Mesenchymal stem cell (in vitro differentiated cells and primary cell): ENCODE data around the gene FBXW12.

ENCODE experiments used
- DNase-seq: peaks from one replicate; pipeline ENCODE4 v3.0.0-alpha.2; 2013
- H2AFZ ChIP-seq: one replicate; pipeline ENCODE4 v1.6.1; 2013; ENCODE audit warnings: low read depth, mild to moderate bottlenecking, control low read depth, inconsistent platforms, low read length, moderate library complexity
- H2AK5ac ChIP-seq: 2 replicates; pipeline ENCODE4 v1.6.1; 2013; ENCODE audit warnings: low read length, moderate library complexity, mild to moderate bottlenecking, inconsistent platforms; ENCODE audit not compliant: severe bottlenecking
- H2BK120ac ChIP-seq: one replicate; pipeline ENCODE4 v1.6.1; 2013; ENCODE audit warnings: low read depth, mild to moderate bottlenecking, inconsistent platforms, low read length, moderate library complexity
- H2BK12ac ChIP-seq, 2 experiments: one replicate each; pipeline ENCODE4 v1.6.1; 2013; ENCODE audit warnings: inconsistent platforms in 2 of 2, low read length in 2 of 2, mild to moderate bottlenecking in 2 of 2, moderate library complexity in 2 of 2, control low read depth in 1 of 2
- H2BK15ac ChIP-seq: one replicate; pipeline ENCODE4 v1.6.1; 2013; ENCODE audit warnings: mild to moderate bottlenecking, low read depth, inconsistent platforms; ENCODE audit not compliant: poor library complexity, severe bottlenecking
- H2BK5ac ChIP-seq: 2 replicates; pipeline ENCODE4 v1.6.1; 2013; ENCODE audit warnings: low read depth, mild to moderate bottlenecking, low read length, control low read depth, inconsistent platforms; ENCODE audit not compliant: poor library complexity, severe bottlenecking
- H3K14ac ChIP-seq, 2 experiments: one replicate each; pipeline ENCODE4 v1.6.1; 2013; ENCODE audit warnings: inconsistent platforms in 2 of 2, low read length in 2 of 2, control low read depth in 1 of 2, mild to moderate bottlenecking in 1 of 2, moderate library complexity in 1 of 2
- H3K18ac ChIP-seq, 2 experiments: one replicate each; pipeline ENCODE4 v1.6.1; 2013; ENCODE audit warnings: inconsistent platforms in 2 of 2, low read length in 2 of 2, control low read depth in 1 of 2, low read depth in 1 of 2, mild to moderate bottlenecking in 1 of 2
- H3K23ac ChIP-seq, 2 experiments: one replicate each; pipeline ENCODE4 v1.6.1; 2013; ENCODE audit warnings: inconsistent platforms in 2 of 2, low read length in 2 of 2, mild to moderate bottlenecking in 2 of 2, moderate library complexity in 2 of 2, control low read depth in 1 of 2
- H3K27ac ChIP-seq: 2 replicates; pipeline ENCODE4 v1.5.1; 2013; ENCODE audit warnings: mild to moderate bottlenecking, moderate library complexity, low read length, control low read depth, inconsistent platforms; ENCODE audit not compliant: poor library complexity, severe bottlenecking
- H3K27me3 ChIP-seq, 2 experiments: 2 replicates each; pipeline versions ENCODE4 v1.6.1 to v1.7.0; 2013; ENCODE audit warnings: low read length in 2 of 2, mild to moderate bottlenecking in 2 of 2, moderate library complexity in 2 of 2, control low read depth in 1 of 2, inconsistent platforms in 1 of 2; ENCODE audit not compliant: control insufficient read depth in 1 of 2, insufficient read depth in 1 of 2
- H3K36me3 ChIP-seq, 2 experiments: 2 replicates each; pipeline versions ENCODE4 v1.6.1 to v1.7.0; 2013; ENCODE audit warnings: low read length in 2 of 2, control low read depth in 1 of 2, inconsistent platforms in 1 of 2, low read depth in 1 of 2, mild to moderate bottlenecking in 1 of 2; ENCODE audit not compliant: insufficient read depth in 2 of 2, control insufficient read depth in 1 of 2
- H3K4ac ChIP-seq, 2 experiments: one replicate each; pipeline ENCODE4 v1.6.1; 2013; ENCODE audit warnings: inconsistent platforms in 2 of 2, low read length in 2 of 2, mild to moderate bottlenecking in 2 of 2, moderate library complexity in 2 of 2, control low read depth in 1 of 2, low read depth in 1 of 2
- H3K4me1 ChIP-seq: 2 replicates; pipeline ENCODE4 v1.6.1; 2013; ENCODE audit warnings: low read depth, low read length, control low read depth; ENCODE audit not compliant: control insufficient read depth, insufficient read depth
- H3K4me2 ChIP-seq: 2 replicates; pipeline ENCODE4 v1.6.1; 2013; ENCODE audit warnings: low read length, mild to moderate bottlenecking, inconsistent platforms; ENCODE audit not compliant: poor library complexity, severe bottlenecking
- H3K4me3 ChIP-seq, 2 experiments: 2 replicates each; pipeline versions ENCODE4 v1.5.1 to v1.7.0; 2013; ENCODE audit warnings: low read length in 2 of 2, mild to moderate bottlenecking in 2 of 2, control low read depth in 1 of 2, low read depth in 1 of 2; ENCODE audit not compliant: insufficient read depth in 1 of 2
- H3K79me1 ChIP-seq: replicated peaks from 2 replicates; pipeline ENCODE4 v1.6.1; 2013; ENCODE audit warnings: mild to moderate bottlenecking, control low read depth, low read length, inconsistent platforms; ENCODE audit not compliant: poor library complexity, severe bottlenecking
- H3K9ac ChIP-seq: 2 replicates; pipeline ENCODE4 v1.7.0; 2013; ENCODE audit warnings: mild to moderate bottlenecking, low read length, moderate library complexity
- H3K9me3 ChIP-seq: 2 replicates; pipeline ENCODE4 v1.7.0; 2013; ENCODE audit warnings: mild to moderate bottlenecking, low read length; ENCODE audit not compliant: control insufficient read depth
- H4K8ac ChIP-seq: one replicate; pipeline ENCODE4 v1.6.1; 2013; ENCODE audit warnings: inconsistent platforms, mild to moderate bottlenecking, low read length, moderate library complexity
- H4K91ac ChIP-seq: one replicate; pipeline ENCODE4 v1.6.1; 2013; ENCODE audit warnings: mild to moderate bottlenecking, low read length, inconsistent platforms
- WGBS: methylation state at CpG from one replicate; pipeline ENCODE4 v1.1.7; 2013; ENCODE audit warnings: mixed read lengths; 5-methylcytosine and 5-hydroxymethylcytosine counted together

FBXW12 gene

DNA sequence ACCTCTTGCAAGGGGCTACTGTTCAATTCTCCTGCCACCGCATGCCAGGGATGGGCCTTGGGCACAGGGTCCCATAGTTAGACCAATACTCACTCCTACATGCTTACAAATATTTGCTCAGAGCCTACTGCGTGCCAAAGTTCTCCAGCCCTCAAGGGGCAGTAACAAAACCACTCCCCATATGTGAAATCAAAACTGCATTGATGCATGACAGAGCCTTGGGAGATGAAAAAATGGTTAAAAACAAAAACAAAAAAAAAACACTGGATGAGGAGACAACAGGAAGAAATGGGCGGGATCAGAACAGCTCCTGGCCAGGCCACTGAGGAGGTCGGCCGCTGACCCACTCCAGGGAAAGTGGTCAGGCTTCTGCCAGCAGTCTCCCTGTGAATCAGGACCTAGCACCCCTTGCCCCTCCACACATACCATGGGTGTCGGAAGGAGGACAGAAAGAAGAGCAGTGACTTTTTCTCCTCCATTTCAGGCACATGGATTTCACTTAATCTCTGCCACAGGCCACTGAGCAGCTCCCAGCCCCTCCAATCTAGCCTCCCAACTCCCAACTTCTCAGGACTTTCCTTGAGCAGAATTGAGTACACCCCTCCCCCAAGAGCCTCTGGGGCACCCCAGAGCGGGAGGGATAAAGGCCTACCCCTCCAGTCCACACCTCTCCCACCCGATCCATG, 55.1 kb downstream of the FBXW12 start:
- Histone ChIP-seq H2BK5ac (no peak overlapping the region), H2AFZ (no peak overlapping the region), H3K9me3 (no peaks in the 10 kb centered on the region), H3K4me3 (peak overlapping the region in 1 of 2 experiments; percentile 79), H3K36me3 (peaks cover 5 to 40% of the 10 kb centered on the region in 2 experiments), H3K14ac (no peak overlapping the region), H3K23ac (no peak overlapping the region), H3K18ac (no peak overlapping the region), H2BK120ac (no peak overlapping the region), H4K8ac (no peak overlapping the region), H3K4ac (peak overlapping the region in 1 of 2 experiments; percentile 42), H3K79me1 (peaks cover 49% of the 10 kb centered on the region), H3K27ac (no peak overlapping the region), H2BK15ac (no peak overlapping the region), H3K27me3 (no peaks in the 10 kb centered on the region), H3K9ac (peak overlapping the region; percentile 80), H3K4me2 (no peak overlapping the region), H2AK5ac (no peak overlapping the region), H2BK12ac (no peak overlapping the region), H4K91ac (no peak overlapping the region), H3K4me1 (peaks cover 54% of the 10 kb centered on the region)
- WGBS: 85% methylated on average over 7 of the region's 8 CpGs
- DNase-seq: no peak

DNA sequence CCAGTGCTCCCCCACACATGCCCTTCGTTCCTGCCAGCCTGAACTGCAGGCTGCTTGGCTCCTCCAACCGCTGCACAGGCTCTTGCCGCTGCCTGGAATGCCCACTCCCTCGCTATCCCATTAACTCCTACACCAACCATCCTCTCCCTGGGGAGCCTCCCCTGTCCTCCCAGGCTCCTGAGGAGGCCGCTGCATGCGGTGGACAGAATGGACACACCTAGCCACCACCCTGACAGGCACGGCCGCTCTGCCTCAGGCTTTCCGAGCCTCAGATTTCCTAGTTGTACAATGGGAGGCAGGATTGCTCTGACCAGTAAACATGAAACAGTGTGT, 55.6 kb downstream of the FBXW12 start:
- Histone ChIP-seq H3K79me1 (peaks cover 44% of the 10 kb centered on the region), H2AFZ (no peak overlapping the region), H3K4me3 (peak overlapping the region in 1 of 2 experiments; percentile 79), H3K36me3 (peaks cover 10 to 40% of the 10 kb centered on the region in 2 experiments), H4K8ac (no peak overlapping the region), H2BK12ac (no peak overlapping the region), H3K23ac (no peak overlapping the region), H3K4ac (peak overlapping the region in 1 of 2 experiments; percentile 42), H2AK5ac (peak overlapping the region; percentile 18), H3K4me2 (no peak overlapping the region), H2BK15ac (no peak overlapping the region), H3K27me3 (no peaks in the 10 kb centered on the region), H3K14ac (no peak overlapping the region), H3K27ac (no peak overlapping the region), H3K18ac (no peak overlapping the region), H2BK5ac (no peak overlapping the region), H3K4me1 (peaks cover 58% of the 10 kb centered on the region), H2BK120ac (no peak overlapping the region), H3K9ac (peak overlapping the region; percentile 80), H3K9me3 (no peaks in the 10 kb centered on the region), H4K91ac (no peak overlapping the region)
- DNase-seq: no peak
- 90% methylated on average over 9 of the region's 9 CpGs for WGBS

- H3K27me3 ChIP-seq: no peaks in the 10 kb centered on the region
- peak overlapping the region; percentile 18 for H2AK5ac ChIP-seq
- peak overlapping the region; percentile 0 for H2BK5ac ChIP-seq
- H3K18ac ChIP-seq: no peak overlapping the region
- WGBS: 67% methylated on average over 7 of the region's 7 CpGs
- H3K9me3 ChIP-seq: no peaks in the 10 kb centered on the region
- H3K4ac ChIP-seq: no peak overlapping the region
- H3K4me2 ChIP-seq: peak overlapping the region; percentile 86
- no peak overlapping the region for H4K91ac ChIP-seq
- DNase-seq: no peak
- H3K36me3 ChIP-seq: peaks cover 15 to 40% of the 10 kb centered on the region in 2 experiments
- no peak overlapping the region for H2BK120ac ChIP-seq
- H2BK15ac ChIP-seq: no peak overlapping the region
- peak overlapping the region; percentile 55 for H3K27ac ChIP-seq
- H2BK12ac ChIP-seq: no peak overlapping the region
- H3K4me1 ChIP-seq: peaks cover 61% of the 10 kb centered on the region
- H3K23ac ChIP-seq: no peak overlapping the region
- no peak overlapping the region for H2AFZ ChIP-seq
- peaks cover 42% of the 10 kb centered on the region for H3K79me1 ChIP-seq
- H3K9ac ChIP-seq: peak overlapping the region; percentile 80
- peak overlapping the region; percentile 72 to 79 for H3K4me3 ChIP-seq
- H3K14ac ChIP-seq: no peak overlapping the region
- no peak overlapping the region for H4K8ac ChIP-seq
These were observed 56.1 kb downstream of the FBXW12 start for GRCh38 chr3:48428088-48428571.

DNA sequence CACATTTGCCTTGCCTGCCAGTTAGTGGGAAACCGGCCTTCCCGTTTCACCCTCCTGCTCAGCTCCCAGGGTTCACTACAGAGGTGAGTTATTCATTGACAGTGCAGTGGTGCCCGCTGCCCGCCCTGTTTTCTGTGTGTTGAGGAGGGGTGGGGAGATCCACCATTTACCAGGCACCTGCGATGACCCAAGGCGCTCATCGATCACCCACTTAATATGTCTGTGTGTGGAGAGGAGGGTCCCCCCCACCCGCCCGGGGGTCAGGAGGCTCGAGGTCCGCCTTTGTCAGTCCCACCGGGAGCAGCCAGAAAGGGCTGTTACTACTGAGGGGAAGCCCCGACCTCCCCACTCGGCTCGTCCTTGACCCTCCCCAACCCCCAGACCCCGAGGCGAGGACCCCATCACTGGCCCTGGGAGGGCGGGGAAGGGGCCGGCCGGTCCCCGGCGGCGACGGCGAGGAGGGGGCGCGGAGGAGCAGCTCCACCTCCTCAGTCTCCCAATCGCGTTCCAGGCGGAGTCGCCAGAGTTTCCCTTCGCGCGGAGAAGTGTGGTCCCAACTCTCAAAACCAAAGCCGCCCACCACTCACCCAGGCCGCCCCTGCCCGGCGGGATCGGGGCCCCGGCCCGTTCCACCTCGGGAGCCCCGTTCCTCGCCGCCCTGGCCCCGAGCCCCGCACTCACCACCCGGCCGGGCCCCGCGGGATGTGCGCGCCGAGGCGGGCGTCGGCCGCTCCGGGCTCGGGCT, 56.7 kb downstream of the FBXW12 start:
- H3K4me1 ChIP-seq: peaks cover 67% of the 10 kb centered on the region
- WGBS: 2% methylated on average over 46 of the region's 60 CpGs
- H3K36me3 ChIP-seq: peaks cover 20 to 40% of the 10 kb centered on the region in 2 experiments
- peak overlapping the region; percentile 71 for H2BK120ac ChIP-seq
- peak overlapping the region; percentile 81 for H4K8ac ChIP-seq
- H3K4me3 ChIP-seq: peak overlapping the region; percentile 72 to 79
- H3K18ac ChIP-seq: peak overlapping the region; percentile 56 to 84
- H2AK5ac ChIP-seq: no peak overlapping the region
- H3K4me2 ChIP-seq: peak overlapping the region; percentile 86
- H2BK5ac ChIP-seq: no peak overlapping the region
- H3K79me1 ChIP-seq: peaks cover 38% of the 10 kb centered on the region
- no peak overlapping the region for H3K14ac ChIP-seq
- no peaks in the 10 kb centered on the region for H3K9me3 ChIP-seq
- peak overlapping the region; percentile 21 for H2AFZ ChIP-seq
- peak overlapping the region; percentile 52 for H4K91ac ChIP-seq
- no peak overlapping the region for H2BK12ac ChIP-seq
- peak overlapping the region; percentile 39 for H3K27ac ChIP-seq
- no peak overlapping the region for H2BK15ac ChIP-seq
- DNase-seq: peak; percentile 51
- peak overlapping the region; percentile 80 for H3K9ac ChIP-seq
- H3K4ac ChIP-seq: peak overlapping the region; percentile 21 to 42
- no peaks in the 10 kb centered on the region for H3K27me3 ChIP-seq
- H3K23ac ChIP-seq: no peak overlapping the region
